Measurements from ENCODE around the gene CDKL4. TPM values are rescaled to one million over a fixed set of nuclear protein-coding genes. Genes with fewer than 3 reads are reported as not detected.

CDKL4 gene
- total RNA-seq, result 1 to 10 TPM in 1 of 3 donors, under 1 TPM in 1, not detected in 1; 0.33 to 2.6 TPM

- DNase-seq (ENCODE audit: low spot score in 2 of 2), result no peak
- TF ChIP-seq, protein P1, sequence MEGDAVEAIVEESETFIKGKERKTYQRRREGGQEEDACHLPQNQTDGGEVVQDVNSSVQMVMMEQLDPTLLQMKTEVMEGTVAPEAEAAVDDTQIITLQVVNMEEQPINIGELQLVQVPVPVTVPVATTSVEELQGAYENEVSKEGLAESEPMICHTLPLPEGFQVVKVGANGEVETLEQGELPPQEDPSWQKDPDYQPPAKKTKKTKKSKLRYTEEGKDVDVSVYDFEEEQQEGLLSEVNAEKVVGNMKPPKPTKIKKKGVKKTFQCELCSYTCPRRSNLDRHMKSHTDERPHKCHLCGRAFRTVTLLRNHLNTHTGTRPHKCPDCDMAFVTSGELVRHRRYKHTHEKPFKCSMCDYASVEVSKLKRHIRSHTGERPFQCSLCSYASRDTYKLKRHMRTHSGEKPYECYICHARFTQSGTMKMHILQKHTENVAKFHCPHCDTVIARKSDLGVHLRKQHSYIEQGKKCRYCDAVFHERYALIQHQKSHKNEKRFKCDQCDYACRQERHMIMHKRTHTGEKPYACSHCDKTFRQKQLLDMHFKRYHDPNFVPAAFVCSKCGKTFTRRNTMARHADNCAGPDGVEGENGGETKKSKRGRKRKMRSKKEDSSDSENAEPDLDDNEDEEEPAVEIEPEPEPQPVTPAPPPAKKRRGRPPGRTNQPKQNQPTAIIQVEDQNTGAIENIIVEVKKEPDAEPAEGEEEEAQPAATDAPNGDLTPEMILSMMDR (IDR thresholded peaks at IDR 0.05), result no peak
- no peak for TF ChIP-seq POLR2AphosphoS5 (IDR thresholded peaks at IDR 0.05)
- no peak for TF ChIP-seq POLR2A (IDR thresholded peaks at IDR 0.05)
- Histone ChIP-seq H3K4me3 (peak within 1 kb of the TSS in 2 of 3 donors; percentile 34 to 67), H3K4me1 (no peaks in the 10 kb centered on the region), H3K9me3 (no peaks in the 10 kb centered on the region), H3K27me3 (no peaks in the 10 kb centered on the region), H3K27ac (no peak within 1 kb of the TSS), H3K36me3 (no peaks in the 10 kb centered on the region)
- intact Hi-C loops (cut with DNase I; ENCODE audit: low total_unique reads), result no loop called here
Observed at GRCh38 chr2:39243469-39244123, at the start of gene CDKL4. CDKL4 (minus strand) TSS chr2:39243970.

- TF ChIP-seq POLR2AphosphoS5 (IDR thresholded peaks at IDR 0.05) (no peak), POLR2A (IDR thresholded peaks at IDR 0.05) (no peak)
- TF ChIP-seq, protein P1 (IDR thresholded peaks at IDR 0.05), result no peak
- Histone ChIP-seq H3K36me3 (peaks cover 3% of the 10 kb centered on the region), H3K4me3 (no peak overlapping the region), H3K4me1 (no peaks in the 10 kb centered on the region), H3K9me3 (no peaks in the 10 kb centered on the region), H3K27me3 (no peaks in the 10 kb centered on the region), H3K27ac (no peak overlapping the region)
- no peak for DNase-seq (ENCODE audit: low spot score in 2 of 2)
- intact Hi-C loops (cut with DNase I; ENCODE audit: low total_unique reads), result no loop called here
Observed at GRCh38 chr2:39290433-39290832, 46.7 kb upstream of the CDKL4 start.

DNA sequence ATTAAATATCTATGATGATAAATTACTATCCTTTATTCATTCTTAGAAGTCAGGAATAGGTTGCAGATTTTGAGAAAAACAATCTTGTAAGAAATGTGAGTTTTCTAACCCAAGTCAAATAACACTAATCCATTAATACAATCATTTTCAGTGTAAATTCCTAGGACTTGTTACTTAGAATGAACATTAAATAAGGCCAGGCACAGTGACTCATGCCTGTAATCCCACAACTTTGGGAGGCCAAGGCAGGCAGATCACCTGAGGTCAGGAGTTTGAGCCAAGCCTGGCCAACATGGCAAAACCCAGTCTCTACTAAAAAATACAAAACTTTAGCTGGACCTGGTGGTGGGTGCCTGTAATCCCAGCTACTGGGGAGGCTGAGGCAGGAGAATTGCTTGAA is 45.8 kb upstream of the CDKL4 start:
- no peak for DNase-seq (ENCODE audit: low spot score in 2 of 2)
- no peaks in the 10 kb centered on the region for H3K27me3 ChIP-seq
- no peaks in the 10 kb centered on the region for H3K9me3 ChIP-seq
- peaks cover 3% of the 10 kb centered on the region for H3K36me3 ChIP-seq
- H3K27ac ChIP-seq, result no peak overlapping the region
- intact Hi-C loops (cut with DNase I; ENCODE audit: low total_unique reads), result no loop called here
- no peaks in the 10 kb centered on the region for H3K4me1 ChIP-seq
- H3K4me3 ChIP-seq, result no peak overlapping the region
- TF ChIP-seq POLR2AphosphoS5 (IDR thresholded peaks at IDR 0.05) (no peak), POLR2A (IDR thresholded peaks at IDR 0.05) (no peak)
- TF ChIP-seq, protein P1 (IDR thresholded peaks at IDR 0.05), result no peak

- Histone ChIP-seq H3K4me1 (no peaks in the 10 kb centered on the region), H3K36me3 (peaks cover 9% of the 10 kb centered on the region), H3K4me3 (no peak overlapping the region), H3K9me3 (no peaks in the 10 kb centered on the region), H3K27me3 (no peaks in the 10 kb centered on the region), H3K27ac (no peak overlapping the region)
- intact Hi-C loops (cut with DNase I; ENCODE audit: low total_unique reads), result no loop called here
- no peak for DNase-seq (ENCODE audit: low spot score in 2 of 2)
- no peak for TF ChIP-seq POLR2AphosphoS5 (IDR thresholded peaks at IDR 0.05)
- TF ChIP-seq POLR2A (IDR thresholded peaks at IDR 0.05), result no peak
- TF ChIP-seq, protein P1 (IDR thresholded peaks at IDR 0.05), result no peak
Observed at GRCh38 chr2:39283561-39283960, 39.8 kb upstream of the CDKL4 start.

- Histone ChIP-seq H3K4me1 (no peaks in the 10 kb centered on the region), H3K27me3 (no peaks in the 10 kb centered on the region), H3K36me3 (peaks cover 6% of the 10 kb centered on the region), H3K4me3 (no peak overlapping the region), H3K9me3 (no peaks in the 10 kb centered on the region), H3K27ac (no peak overlapping the region)
- intact Hi-C loops (cut with DNase I; ENCODE audit: low total_unique reads), result no loop called here
- TF ChIP-seq POLR2A (IDR thresholded peaks at IDR 0.05), result no peak
- TF ChIP-seq POLR2AphosphoS5 (IDR thresholded peaks at IDR 0.05), result no peak
- TF ChIP-seq, protein P1 (IDR thresholded peaks at IDR 0.05), result no peak
- DNase-seq (ENCODE audit: low spot score in 2 of 2), result no peak
Observed at GRCh38 chr2:39281391-39281790, 37.6 kb upstream of the CDKL4 start.
